WTC11 (cell line): ENCODE measurements around the gene CACNA2D1.

Source experiments
- CBFB ChIP-seq: sonication (generic); formaldehyde crosslinking; IDR thresholded peaks from 2 replicates; pipeline ENCODE4 v1.8.1; 2022; ENCODE audit warnings: mild to moderate bottlenecking, low read depth, missing genetic modification reagents
- TP53 ChIP-seq: sonication (generic); formaldehyde crosslinking; IDR thresholded peaks from 2 replicates; pipeline ENCODE4 v1.8.1; 2023; ENCODE audit warnings: mild to moderate bottlenecking, missing genetic modification reagents
- ZNF317 ChIP-seq: sonication (generic); formaldehyde crosslinking; IDR thresholded peaks from 2 replicates; pipeline ENCODE4 v1.8.1; 2023; ENCODE audit warnings: low read depth, mild to moderate bottlenecking, moderate library complexity, missing genetic modification reagents, borderline replicate concordance
- TF ChIP-seq, protein P1 (sequence below): fragments of 200-600 bp; IDR thresholded peaks from 2 replicates; pipeline ENCODE4 v1.8.0; 2022; ENCODE audit warnings: antibody characterized with exemption
- TF ChIP-seq, protein P2 (sequence below): sonication (generic); formaldehyde crosslinking; IDR thresholded peaks from 2 replicates; pipeline ENCODE4 v1.8.0; 2022; ENCODE audit warnings: mild to moderate bottlenecking, missing genetic modification reagents

DNA sequence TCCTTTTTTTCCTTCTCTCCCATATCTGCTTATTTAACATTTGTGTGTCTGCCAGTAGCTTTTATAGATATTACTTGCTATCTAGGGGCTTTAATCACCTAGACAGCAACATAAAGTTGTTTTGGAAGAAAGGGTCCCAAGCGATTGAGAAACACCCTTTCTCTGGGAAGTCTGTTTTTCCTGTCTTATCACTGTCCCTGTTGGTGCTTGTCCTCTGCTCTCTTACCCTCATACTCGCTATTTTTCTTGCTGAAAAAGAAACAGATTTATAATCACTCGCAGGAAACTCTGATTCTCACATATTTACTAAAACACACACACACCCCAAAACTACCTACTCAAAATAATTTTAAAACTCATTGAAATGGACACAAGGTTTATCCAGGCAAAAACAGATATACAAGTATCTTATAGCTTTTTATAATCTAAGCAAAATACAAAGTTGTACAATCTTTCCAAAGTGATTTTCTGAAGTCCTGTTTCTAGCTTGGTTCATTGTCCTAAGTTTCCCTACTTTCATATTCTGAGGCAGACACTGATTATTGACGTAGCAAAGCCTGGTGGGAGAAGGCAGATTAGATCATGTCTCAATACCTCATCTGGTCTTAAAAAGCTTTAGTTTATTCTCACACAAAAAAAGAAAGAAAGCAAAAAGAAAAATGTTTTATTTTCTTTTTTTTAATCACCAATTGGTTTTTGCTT is 157.3 kb downstream of the CACNA2D1 start:
- TF ChIP-seq, protein P1, sequence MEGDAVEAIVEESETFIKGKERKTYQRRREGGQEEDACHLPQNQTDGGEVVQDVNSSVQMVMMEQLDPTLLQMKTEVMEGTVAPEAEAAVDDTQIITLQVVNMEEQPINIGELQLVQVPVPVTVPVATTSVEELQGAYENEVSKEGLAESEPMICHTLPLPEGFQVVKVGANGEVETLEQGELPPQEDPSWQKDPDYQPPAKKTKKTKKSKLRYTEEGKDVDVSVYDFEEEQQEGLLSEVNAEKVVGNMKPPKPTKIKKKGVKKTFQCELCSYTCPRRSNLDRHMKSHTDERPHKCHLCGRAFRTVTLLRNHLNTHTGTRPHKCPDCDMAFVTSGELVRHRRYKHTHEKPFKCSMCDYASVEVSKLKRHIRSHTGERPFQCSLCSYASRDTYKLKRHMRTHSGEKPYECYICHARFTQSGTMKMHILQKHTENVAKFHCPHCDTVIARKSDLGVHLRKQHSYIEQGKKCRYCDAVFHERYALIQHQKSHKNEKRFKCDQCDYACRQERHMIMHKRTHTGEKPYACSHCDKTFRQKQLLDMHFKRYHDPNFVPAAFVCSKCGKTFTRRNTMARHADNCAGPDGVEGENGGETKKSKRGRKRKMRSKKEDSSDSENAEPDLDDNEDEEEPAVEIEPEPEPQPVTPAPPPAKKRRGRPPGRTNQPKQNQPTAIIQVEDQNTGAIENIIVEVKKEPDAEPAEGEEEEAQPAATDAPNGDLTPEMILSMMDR, result no peak
- TF ChIP-seq TP53 (CRISPR knock-in tag) (no peak), CBFB (no peak), ZNF317 (CRISPR knock-in tag) (no peak)
- TF ChIP-seq, protein P2, sequence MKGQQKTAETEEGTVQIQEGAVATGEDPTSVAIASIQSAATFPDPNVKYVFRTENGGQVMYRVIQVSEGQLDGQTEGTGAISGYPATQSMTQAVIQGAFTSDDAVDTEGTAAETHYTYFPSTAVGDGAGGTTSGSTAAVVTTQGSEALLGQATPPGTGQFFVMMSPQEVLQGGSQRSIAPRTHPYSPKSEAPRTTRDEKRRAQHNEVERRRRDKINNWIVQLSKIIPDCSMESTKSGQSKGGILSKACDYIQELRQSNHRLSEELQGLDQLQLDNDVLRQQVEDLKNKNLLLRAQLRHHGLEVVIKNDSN (CRISPR knock-in tag), result no peak
